ENCODE results near the gene FAU. TPM values are rescaled to one million over a fixed set of nuclear protein-coding genes. Genes with fewer than 3 reads are reported as not detected.

The FAU gene
- total and polyA plus RNA-seq, 9 of the 15 experiments (the other 6 are each of a cell fraction or from before 2014, with no cell fraction given): 433 to 1,827 (median 942) TPM

GRCh38 chr11:65116370-65117205 lies 5.3 kb downstream of the FAU start:
- H3K9me3 ChIP-seq (replicated peaks; ENCODE audit: control insufficient read depth, insufficient read depth, low read depth, low read length): no peaks in the 10 kb centered on the region
- ChIA-PET CTCF (ENCODE audit: low intra/inter-chr PET ratio) (interaction anchor here (0.8 to 1.9 kb wide), 4 partner anchors 64 to 269 kb away, joined by 3 to 7 read pairs (median 6); partner anchors contain the start of gene ARL2), POLR2A (interaction anchor here (0.6 to 9.5 kb wide), 22 partner anchors 17 to 455 kb away, joined by 3 to 182 read pairs (median 4); partner anchors contain the start of genes BATF2, DPF2, POLA2 and SAC3D1)
- ATAC-seq (peak; percentile 6), DNase-seq (ENCODE audit: extremely low read depth in 1 of 4, low spot score in 3 of 4) (peak in 1 of 4 experiments; percentile 38), FAIRE-seq (no peak)
- H3K36me3 ChIP-seq (ENCODE audit: control insufficient read depth, insufficient read depth, low read length): peaks cover 58% of the 10 kb centered on the region
- H4K20me1 ChIP-seq (replicated peaks; ENCODE audit: control insufficient read depth, insufficient read depth, low read length): no peaks in the 10 kb centered on the region
- peaks cover 48% of the 10 kb centered on the region for H3K79me2 ChIP-seq (ENCODE audit: control insufficient read depth, insufficient read depth, low read length)
- H3K4me1 ChIP-seq (replicated peaks in 1 of 2; ENCODE audit: control insufficient read depth in 2 of 2, insufficient read depth in 2 of 2, low read length in 2 of 2): peaks cover 33 to 50% of the 10 kb centered on the region in 2 experiments
- H3K27ac ChIP-seq (ENCODE audit: extremely low read depth, low read depth, low read length): peak overlapping the region; percentile 86
- intact Hi-C loops (cut with micrococcal nuclease) (loop anchor here (1.0 to 10.0 kb wide), 3 partner anchors 103 to 232 kb away; partner anchors contain the start of gene CDC42EP2), in situ Hi-C loops (cut with MboI) (no loop called here)
- no TSS peak for BruUV-seq (replicated peaks)
- peak overlapping the region; percentile 95 for H3K4me2 ChIP-seq (ENCODE audit: insufficient read depth, low read length)
- H3K4me3 ChIP-seq: peak overlapping the region; percentile 95
- H3K9ac ChIP-seq (ENCODE audit: insufficient read depth in 1 of 2, low read depth in 2 of 2, low read length in 2 of 2): peak overlapping the region; percentile 89 to 98
- WGBS (ENCODE audit: insufficient coverage, low coverage, missing lambda C conversion rate): 7% methylated on average over 49 of the region's 68 CpGs
- no peaks in the 10 kb centered on the region for H3K27me3 ChIP-seq (ENCODE audit: control insufficient read depth in 2 of 2, insufficient read depth in 2 of 2, low read length in 2 of 2)
- no peaks in the 10 kb centered on the region for H3K9me1 ChIP-seq (ENCODE audit: control insufficient read depth, insufficient read depth, low read length)
- 0 out of 2 replicates have a peak overlapping the region, but pooled peaks have one; percentile 41 for H2AFZ ChIP-seq (ENCODE audit: low read depth, low read length)
- TF ChIP-seq NFIX (CRISPR knock-in tag; IDR thresholded peaks at IDR 0.05; ENCODE audit: low read depth) (no peak), TEAD4 (IDR thresholded peaks at IDR 0.05; ENCODE audit: low read length) (no peak), TEAD4 (CRISPR knock-in tag; IDR thresholded peaks at IDR 0.05; ENCODE audit: borderline replicate concordance) (no peak), MEIS2 (IDR thresholded peaks at IDR 0.05; ENCODE audit: partially characterized antibody) (no peak), ZNF589 (CRISPR knock-in tag; IDR thresholded peaks at IDR 0.05; ENCODE audit: low read depth) (no peak), CBFB (CRISPR knock-in tag; IDR thresholded peaks at IDR 0.05) (no peak), ZNF780A (CRISPR knock-in tag; IDR thresholded peaks at IDR 0.05) (no peak), CBX5 (IDR thresholded peaks at IDR 0.05; ENCODE audit: borderline replicate concordance, low read depth) (no peak), ZNF512 (tag; IDR thresholded peaks at IDR 0.05) (no peak), KLF16 (IDR thresholded peaks at IDR 0.05) (no peak), TCF7L2 (IDR thresholded peaks at IDR 0.05; ENCODE audit: low read depth, low read length) (no peak), ZBTB49 (CRISPR knock-in tag; IDR thresholded peaks at IDR 0.05; ENCODE audit: borderline replicate concordance) (peak; percentile 91; the same call in 1 of the 2 replicates), MXD1 (CRISPR knock-in tag; IDR thresholded peaks at IDR 0.05; ENCODE audit: borderline replicate concordance, poor library complexity, severe bottlenecking) (no peak), ETV6 (IDR thresholded peaks at IDR 0.05; ENCODE audit: borderline replicate concordance in 1 of 2, low read depth in 2 of 2, low read length in 1 of 2) (no peak), ETV6 (CRISPR knock-in tag; IDR thresholded peaks at IDR 0.05; ENCODE audit: borderline replicate concordance) (peak; percentile 80; the same call in 1 of the 2 replicates), MEF2D (tag; conservative IDR thresholded peaks at IDR 0.05; ENCODE audit: low read depth) (no peak), MIER1 (IDR thresholded peaks at IDR 0.05; ENCODE audit: low read depth) (no peak), HIVEP1 (CRISPR knock-in tag; IDR thresholded peaks at IDR 0.05) (no peak)
